Measurements from ENCODE around the gene PCDHA10.
"Not testable (repeated sequence)": the region's sequence is repeated elsewhere in the genome, so short reads cannot be mapped to it uniquely, and the experiment has no call there.

Gene PCDHA10

DNA sequence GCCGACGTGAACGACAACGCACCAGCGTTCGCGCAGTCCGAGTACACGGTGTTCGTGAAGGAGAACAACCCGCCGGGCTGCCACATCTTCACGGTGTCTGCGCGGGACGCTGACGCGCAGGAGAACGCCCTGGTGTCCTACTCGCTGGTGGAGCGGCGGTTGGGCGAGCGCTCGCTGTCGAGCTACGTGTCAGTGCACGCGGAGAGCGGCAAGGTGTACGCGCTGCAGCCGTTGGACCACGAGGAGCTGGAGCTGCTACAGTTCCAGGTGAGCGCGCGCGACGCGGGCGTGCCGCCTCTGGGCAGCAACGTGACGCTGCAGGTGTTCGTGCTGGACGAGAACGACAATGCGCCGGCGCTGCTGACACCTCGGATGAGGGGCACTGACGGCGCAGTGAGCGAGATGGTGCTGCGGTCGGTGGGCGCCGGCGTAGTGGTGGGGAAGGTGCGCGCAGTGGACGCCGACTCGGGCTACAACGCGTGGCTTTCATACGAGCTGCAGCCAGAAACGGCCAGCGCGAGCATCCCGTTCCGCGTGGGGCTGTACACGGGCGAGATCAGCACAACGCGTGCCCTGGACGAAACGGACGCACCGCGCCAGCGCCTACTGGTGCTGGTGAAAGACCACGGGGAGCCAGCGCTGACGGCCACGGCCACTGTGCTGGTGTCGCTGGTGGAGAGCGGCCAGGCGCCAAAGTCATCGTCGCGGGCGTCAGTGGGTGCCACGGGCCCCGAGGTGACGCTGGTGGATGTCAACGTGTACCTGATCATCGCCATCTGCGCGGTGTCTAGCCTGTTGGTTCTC is 5.7 kb upstream of the PCDHA10 start:
- not testable (repeated sequence) for H3K27ac ChIP-seq (ENCODE audit: low read length); H3K27me3 ChIP-seq (ENCODE audit: low read depth, low read length); H3K4me1 ChIP-seq (ENCODE audit: control insufficient read depth in 1 of 2, insufficient read depth in 2 of 2, low read length in 2 of 2); H3K4me3 ChIP-seq (ENCODE audit: low read depth in 1 of 2, low read length in 2 of 2); H3K36me3 ChIP-seq (ENCODE audit: control insufficient read depth in 1 of 2, insufficient read depth in 2 of 2, low read length in 2 of 2); H3K9me3 ChIP-seq (ENCODE audit: control insufficient read depth in 1 of 2, low read length in 2 of 2)

DNA sequence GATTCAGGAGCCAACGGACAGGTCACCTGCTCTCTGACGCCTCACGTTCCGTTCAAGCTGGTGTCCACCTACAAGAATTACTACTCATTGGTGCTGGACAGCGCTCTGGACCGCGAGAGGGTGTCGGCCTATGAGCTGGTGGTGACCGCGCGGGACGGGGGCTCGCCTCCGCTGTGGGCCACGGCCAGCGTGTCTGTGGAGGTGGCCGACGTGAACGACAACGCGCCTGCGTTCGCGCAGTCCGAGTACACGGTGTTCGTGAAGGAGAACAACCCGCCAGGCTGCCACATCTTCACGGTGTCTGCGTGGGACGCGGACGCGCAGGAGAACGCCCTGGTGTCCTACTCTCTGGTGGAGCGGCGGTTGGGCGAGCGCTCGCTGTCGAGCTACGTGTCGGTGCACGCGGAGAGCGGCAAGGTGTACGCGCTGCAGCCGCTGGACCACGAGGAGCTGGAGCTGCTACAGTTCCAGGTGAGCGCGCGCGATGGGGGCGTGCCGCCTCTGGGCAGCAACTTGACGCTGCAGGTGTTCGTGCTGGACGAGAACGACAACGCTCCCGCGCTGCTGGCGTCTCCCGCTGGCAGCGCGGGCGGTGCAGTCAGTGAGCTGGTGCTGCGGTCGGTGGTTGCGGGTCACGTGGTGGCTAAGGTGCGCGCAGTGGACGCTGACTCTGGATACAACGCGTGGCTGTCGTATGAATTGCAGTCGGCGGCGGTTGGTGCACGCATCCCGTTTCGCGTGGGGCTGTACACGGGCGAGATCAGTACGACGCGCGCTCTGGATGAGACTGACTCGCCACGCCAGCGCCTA is 1.7 kb downstream of the PCDHA10 start:
- H3K27ac ChIP-seq (ENCODE audit: low read length) = no peak overlapping the region
- no peaks in the 10 kb centered on the region for H3K27me3 ChIP-seq (ENCODE audit: low read depth, low read length)
- no peak overlapping the region for H3K4me3 ChIP-seq (ENCODE audit: low read depth in 1 of 2, low read length in 2 of 2)
- peaks cover 5 to 16% of the 10 kb centered on the region in 2 donors for H3K9me3 ChIP-seq (ENCODE audit: control insufficient read depth in 1 of 2, low read length in 2 of 2)
- no peaks in the 10 kb centered on the region for H3K4me1 ChIP-seq (ENCODE audit: control insufficient read depth in 1 of 2, insufficient read depth in 2 of 2, low read length in 2 of 2)
- H3K36me3 ChIP-seq (ENCODE audit: control insufficient read depth in 1 of 2, insufficient read depth in 2 of 2, low read length in 2 of 2) = no peaks in the 10 kb centered on the region

DNA sequence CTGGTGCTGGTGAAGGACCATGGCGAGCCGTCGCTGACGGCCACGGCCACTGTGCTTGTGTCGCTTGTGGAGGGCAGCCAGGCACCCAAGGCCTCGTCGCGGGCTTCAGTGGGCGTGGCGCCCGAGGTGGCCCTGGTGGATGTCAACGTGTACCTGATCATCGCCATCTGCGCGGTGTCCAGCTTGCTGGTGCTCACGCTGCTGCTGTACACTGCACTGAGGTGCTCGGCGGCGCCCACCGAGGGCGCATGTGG is 2.2 kb downstream of the PCDHA10 start:
- no peaks in the 10 kb centered on the region for H3K4me1 ChIP-seq (ENCODE audit: control insufficient read depth in 1 of 2, insufficient read depth in 2 of 2, low read length in 2 of 2)
- peaks cover 5 to 21% of the 10 kb centered on the region in 2 donors for H3K9me3 ChIP-seq (ENCODE audit: control insufficient read depth in 1 of 2, low read length in 2 of 2)
- no peak overlapping the region for H3K4me3 ChIP-seq (ENCODE audit: low read depth in 1 of 2, low read length in 2 of 2)
- H3K27ac ChIP-seq (ENCODE audit: low read length) = no peak overlapping the region
- H3K36me3 ChIP-seq (ENCODE audit: control insufficient read depth in 1 of 2, insufficient read depth in 2 of 2, low read length in 2 of 2) = no peaks in the 10 kb centered on the region
- H3K27me3 ChIP-seq (ENCODE audit: low read depth, low read length) = no peaks in the 10 kb centered on the region

DNA sequence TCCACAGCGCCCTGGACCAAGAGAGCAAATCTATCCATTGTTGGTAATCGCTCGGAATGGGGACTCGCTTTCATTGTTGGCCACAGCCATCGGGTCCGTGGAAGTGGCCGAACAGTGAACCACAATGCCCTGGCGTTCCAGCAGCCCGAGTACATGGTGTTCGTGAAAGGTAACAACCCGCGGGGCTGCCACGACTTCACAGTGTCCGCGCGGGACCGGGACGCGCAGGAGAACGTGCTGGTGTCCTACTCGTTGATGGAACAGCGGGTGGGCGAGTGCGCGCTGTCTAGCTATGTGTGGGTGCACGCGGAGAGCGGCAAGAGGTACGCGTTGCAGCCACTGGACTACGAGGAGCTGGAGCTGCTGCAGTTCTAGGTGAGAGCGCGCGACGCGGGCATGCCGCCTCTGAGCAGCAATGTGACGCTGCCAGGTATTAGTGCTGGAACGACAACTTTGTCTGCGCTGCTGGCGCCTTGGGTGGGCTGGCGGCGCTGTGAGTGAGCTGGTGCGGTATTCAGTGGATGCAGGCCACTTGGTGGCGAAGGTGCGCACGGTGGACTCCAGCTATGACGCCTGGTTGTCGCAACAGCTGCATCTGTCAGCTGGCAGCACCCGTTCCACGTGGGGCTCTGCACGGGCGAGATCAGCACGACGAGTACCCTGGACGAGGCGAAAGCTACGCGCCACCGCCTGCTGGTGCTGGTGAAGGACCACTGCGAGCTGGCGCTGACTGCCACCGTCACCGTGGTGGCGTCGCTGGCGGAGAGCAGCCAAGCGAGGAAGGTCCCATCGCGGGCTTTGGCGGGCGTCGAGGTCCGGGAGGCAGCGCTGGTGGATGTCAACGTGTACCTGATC is 7.0 kb downstream of the PCDHA10 start:
- H3K36me3 ChIP-seq (ENCODE audit: control insufficient read depth in 1 of 2, insufficient read depth in 2 of 2, low read length in 2 of 2) = no peaks in the 10 kb centered on the region
- no peaks in the 10 kb centered on the region for H3K4me1 ChIP-seq (ENCODE audit: control insufficient read depth in 1 of 2, insufficient read depth in 2 of 2, low read length in 2 of 2)
- no peak overlapping the region for H3K27ac ChIP-seq (ENCODE audit: low read length)
- H3K9me3 ChIP-seq (ENCODE audit: control insufficient read depth in 1 of 2, low read length in 2 of 2) = peaks cover 0 to 26% of the 10 kb centered on the region in 2 donors
- no peak overlapping the region for H3K4me3 ChIP-seq (ENCODE audit: low read depth in 1 of 2, low read length in 2 of 2)
- no peaks in the 10 kb centered on the region for H3K27me3 ChIP-seq (ENCODE audit: low read depth, low read length)

DNA sequence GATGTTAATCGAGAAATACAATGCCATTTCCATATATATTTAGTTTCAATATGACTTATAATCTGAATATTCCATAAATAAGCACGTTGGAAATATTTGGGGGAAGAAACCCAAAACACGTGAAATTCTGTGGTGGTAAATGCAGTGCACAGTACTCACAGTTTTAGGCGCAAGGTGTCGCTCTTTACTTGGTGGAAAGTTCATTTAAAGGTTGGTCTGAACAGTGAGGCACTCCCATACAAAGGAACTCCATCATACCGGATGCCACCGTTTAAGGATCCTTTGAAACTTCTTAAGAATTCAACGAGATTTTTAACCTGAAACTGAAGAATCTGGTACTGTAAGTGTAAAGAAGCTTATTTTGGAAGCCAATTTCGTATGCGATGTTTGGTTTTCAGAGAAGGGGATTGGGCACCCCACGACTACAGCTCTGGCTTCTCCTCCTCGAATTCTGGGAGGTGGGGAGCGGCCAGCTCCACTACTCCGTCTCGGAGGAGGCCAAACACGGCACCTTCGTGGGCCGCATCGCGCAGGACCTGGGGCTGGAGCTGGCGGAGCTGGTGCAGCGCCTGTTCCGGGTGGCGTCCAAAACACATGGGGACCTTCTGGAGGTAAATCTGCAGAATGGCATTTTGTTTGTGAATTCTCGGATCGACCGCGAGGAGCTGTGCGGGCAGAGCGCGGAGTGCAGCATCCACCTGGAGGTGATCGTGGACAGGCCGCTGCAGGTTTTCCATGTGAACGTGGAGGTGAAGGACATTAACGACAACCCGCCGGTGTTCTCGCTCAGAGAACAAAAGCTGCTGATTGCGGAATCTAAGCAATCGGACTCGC is 13.2 kb downstream of the PCDHA10 start, which contains the start of gene PCDHA11:
Gene PCDHA11, plus strand, starts transcription at position 237 of the 834 bp plus-strand sequence. Its CDS starts 147 bp downstream, at position 384.
- peaks cover 0 to 26% of the 10 kb centered on the region in 2 donors for H3K9me3 ChIP-seq (ENCODE audit: control insufficient read depth in 1 of 2, low read length in 2 of 2)
- peak within 1 kb of the TSS in 1 of 2 donors; percentile 56 for H3K4me3 ChIP-seq (ENCODE audit: low read depth in 1 of 2, low read length in 2 of 2)
- H3K27me3 ChIP-seq (ENCODE audit: low read depth, low read length) = no peaks in the 10 kb centered on the region
- no peak within 1 kb of the TSS for H3K27ac ChIP-seq (ENCODE audit: low read length)
- H3K36me3 ChIP-seq (ENCODE audit: control insufficient read depth in 1 of 2, insufficient read depth in 2 of 2, low read length in 2 of 2) = no peaks in the 10 kb centered on the region
- H3K4me1 ChIP-seq (ENCODE audit: control insufficient read depth in 1 of 2, insufficient read depth in 2 of 2, low read length in 2 of 2) = no peaks in the 10 kb centered on the region

DNA sequence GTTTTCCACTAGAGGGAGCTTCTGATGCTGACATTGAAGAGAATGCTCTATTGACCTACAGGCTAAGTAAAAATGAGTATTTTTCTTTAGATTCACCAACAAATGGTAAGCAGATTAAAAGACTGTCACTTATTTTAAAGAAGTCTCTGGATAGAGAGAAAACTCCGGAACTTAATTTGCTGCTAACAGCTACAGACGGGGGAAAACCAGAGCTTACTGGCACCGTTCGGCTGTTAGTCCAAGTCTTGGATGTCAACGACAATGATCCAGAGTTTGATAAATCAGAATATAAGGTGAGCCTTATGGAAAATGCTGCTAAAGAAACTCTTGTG is 13.8 kb downstream of the PCDHA10 start:
- H3K27ac ChIP-seq (ENCODE audit: low read length) = no peak overlapping the region
- no peaks in the 10 kb centered on the region for H3K27me3 ChIP-seq (ENCODE audit: low read depth, low read length)
- H3K36me3 ChIP-seq (ENCODE audit: control insufficient read depth in 1 of 2, insufficient read depth in 2 of 2, low read length in 2 of 2) = no peaks in the 10 kb centered on the region
- H3K4me3 ChIP-seq (ENCODE audit: low read depth in 1 of 2, low read length in 2 of 2) = peak overlapping the region in 1 of 2 donors; percentile 56
- peaks cover 0 to 26% of the 10 kb centered on the region in 2 donors for H3K9me3 ChIP-seq (ENCODE audit: control insufficient read depth in 1 of 2, low read length in 2 of 2)
- no peaks in the 10 kb centered on the region for H3K4me1 ChIP-seq (ENCODE audit: control insufficient read depth in 1 of 2, insufficient read depth in 2 of 2, low read length in 2 of 2)

DNA sequence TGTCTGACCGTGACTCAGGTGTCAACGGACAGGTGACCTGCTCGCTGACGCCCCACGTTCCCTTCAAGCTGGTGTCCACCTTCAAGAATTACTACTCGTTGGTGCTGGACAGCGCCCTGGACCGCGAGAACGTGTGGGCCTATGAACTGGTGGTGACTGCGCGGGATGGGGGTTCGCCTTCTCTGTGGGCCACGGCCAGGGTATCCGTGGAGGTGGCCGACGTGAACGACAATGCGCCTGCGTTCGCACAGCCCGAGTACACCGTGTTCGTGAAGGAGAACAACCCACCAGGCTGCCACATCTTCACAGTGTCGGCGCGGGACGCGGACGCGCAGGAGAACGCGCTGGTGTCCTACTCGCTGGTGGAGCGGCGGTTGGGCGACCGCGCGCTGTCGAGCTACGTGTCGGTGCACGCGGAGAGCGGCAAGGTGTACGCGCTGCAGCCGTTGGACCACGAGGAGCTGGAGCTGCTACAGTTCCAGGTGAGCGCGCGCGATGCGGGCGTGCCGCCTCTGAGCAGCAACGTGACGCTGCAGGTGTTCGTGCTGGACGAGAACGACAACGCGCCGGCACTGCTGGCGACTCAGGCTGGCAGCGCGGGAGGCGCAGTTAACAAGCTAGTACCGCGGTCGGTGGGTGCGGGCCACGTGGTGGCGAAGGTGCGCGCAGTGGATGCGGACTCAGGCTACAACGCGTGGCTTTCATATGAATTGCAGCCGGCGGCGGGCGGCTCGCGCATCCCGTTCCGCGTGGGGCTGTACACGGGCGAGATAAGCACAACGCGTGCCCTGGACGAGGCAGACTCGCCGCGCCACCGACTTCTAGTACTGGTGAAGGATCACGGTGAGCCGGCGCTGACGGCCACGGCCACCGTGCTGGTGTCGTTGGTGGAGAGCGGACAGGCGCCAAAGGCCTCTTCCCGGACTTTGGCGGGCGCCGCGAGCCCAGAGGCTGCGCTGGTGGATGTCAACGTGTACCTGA is 14.8 kb downstream of the PCDHA10 start:
- no peaks in the 10 kb centered on the region for H3K4me1 ChIP-seq (ENCODE audit: control insufficient read depth in 1 of 2, insufficient read depth in 2 of 2, low read length in 2 of 2)
- peak overlapping the region in 1 of 2 donors; percentile 25 for H3K4me3 ChIP-seq (ENCODE audit: low read depth in 1 of 2, low read length in 2 of 2)
- H3K27me3 ChIP-seq (ENCODE audit: low read depth, low read length) = no peaks in the 10 kb centered on the region
- no peaks in the 10 kb centered on the region for H3K36me3 ChIP-seq (ENCODE audit: control insufficient read depth in 1 of 2, insufficient read depth in 2 of 2, low read length in 2 of 2)
- no peak overlapping the region for H3K27ac ChIP-seq (ENCODE audit: low read length)
- peaks cover 0 to 32% of the 10 kb centered on the region in 2 donors for H3K9me3 ChIP-seq (ENCODE audit: control insufficient read depth in 1 of 2, low read length in 2 of 2)

DNA sequence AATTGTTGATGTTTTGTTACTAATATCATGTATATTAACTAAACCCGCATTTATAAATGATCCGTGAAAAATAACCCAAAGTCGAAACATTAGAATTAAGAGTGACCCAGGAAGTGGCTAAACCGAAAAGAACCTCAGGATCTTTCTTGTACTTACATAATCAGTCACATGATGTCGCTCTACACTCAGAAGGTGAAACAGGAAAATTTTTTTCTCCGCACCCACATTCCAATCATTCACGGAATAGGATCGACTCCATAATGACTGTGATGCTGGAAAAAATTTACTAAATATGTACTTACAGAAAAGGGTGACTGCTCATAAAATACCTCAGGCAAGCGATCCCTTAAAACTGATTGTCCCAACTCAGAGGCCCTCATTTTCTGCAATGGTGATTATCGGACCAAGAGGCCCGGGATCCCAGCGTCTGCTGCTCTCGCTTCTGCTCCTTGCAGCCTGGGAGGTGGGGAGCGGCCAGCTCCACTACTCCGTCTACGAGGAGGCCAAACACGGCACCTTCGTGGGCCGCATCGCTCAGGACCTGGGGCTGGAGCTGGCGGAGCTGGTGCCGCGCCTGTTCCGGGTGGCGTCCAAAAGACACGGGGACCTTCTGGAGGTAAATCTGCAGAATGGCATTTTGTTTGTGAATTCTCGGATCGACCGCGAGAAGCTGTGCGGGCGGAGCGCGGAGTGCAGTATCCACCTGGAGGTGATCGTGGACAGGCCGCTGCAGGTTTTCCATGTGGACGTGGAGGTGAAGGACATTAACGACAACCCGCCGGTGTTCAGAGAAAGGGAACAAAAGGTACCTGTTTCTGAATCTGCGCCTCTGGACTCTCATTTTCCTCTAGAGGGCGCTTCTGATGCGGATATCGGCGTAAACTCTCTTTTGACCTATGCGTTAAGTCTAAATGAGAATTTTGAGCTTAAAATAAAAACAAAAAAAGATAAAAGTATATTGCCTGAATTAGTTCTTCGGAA is 19.7 kb downstream of the PCDHA10 start, which contains the start of gene PCDHA12:
Gene PCDHA12, plus strand, starts transcription at position 224 of the 981 bp plus-strand sequence. Its CDS starts 165 bp downstream, at position 389.
- H3K9me3 ChIP-seq (ENCODE audit: control insufficient read depth in 1 of 2, low read length in 2 of 2) = peaks cover 7 to 33% of the 10 kb centered on the region in 2 donors
- no peaks in the 10 kb centered on the region for H3K27me3 ChIP-seq (ENCODE audit: low read depth, low read length)
- no peaks in the 10 kb centered on the region for H3K36me3 ChIP-seq (ENCODE audit: control insufficient read depth in 1 of 2, insufficient read depth in 2 of 2, low read length in 2 of 2)
- no peaks in the 10 kb centered on the region for H3K4me1 ChIP-seq (ENCODE audit: control insufficient read depth in 1 of 2, insufficient read depth in 2 of 2, low read length in 2 of 2)
- H3K27ac ChIP-seq (ENCODE audit: low read length) = no peak within 1 kb of the TSS
- peak within 1 kb of the TSS in 1 of 2 donors; percentile 32 for H3K4me3 ChIP-seq (ENCODE audit: low read depth in 1 of 2, low read length in 2 of 2)

DNA sequence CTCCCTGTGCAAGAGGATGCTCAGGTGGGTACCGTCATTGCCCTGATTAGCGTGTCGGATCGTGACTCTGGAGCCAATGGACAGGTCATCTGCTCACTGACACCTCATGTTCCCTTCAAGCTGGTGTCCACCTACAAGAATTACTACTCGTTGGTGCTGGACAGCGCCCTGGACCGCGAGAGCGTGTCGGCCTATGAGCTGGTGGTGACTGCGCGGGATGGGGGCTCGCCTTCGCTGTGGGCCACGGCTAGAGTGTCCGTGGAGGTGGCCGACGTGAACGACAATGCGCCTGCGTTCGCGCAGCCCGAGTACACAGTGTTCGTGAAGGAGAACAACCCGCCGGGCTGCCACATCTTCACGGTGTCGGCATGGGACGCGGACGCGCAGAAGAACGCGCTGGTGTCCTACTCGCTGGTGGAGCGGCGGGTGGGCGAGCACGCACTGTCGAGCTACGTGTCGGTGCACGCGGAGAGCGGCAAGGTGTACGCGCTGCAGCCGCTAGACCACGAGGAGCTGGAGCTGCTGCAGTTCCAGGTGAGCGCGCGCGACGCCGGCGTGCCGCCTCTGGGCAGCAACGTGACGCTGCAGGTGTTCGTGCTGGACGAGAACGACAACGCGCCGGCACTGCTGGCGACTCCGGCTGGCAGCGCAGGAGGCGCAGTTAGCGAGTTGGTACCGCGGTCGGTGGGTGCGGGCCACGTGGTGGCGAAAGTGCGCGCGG is 21.0 kb downstream of the PCDHA10 start:
- not testable (repeated sequence) for H3K4me1 ChIP-seq (ENCODE audit: control insufficient read depth in 1 of 2, insufficient read depth in 2 of 2, low read length in 2 of 2)
- H3K9me3 ChIP-seq (ENCODE audit: control insufficient read depth in 1 of 2, low read length in 2 of 2) = peaks cover 7 to 26% of the 10 kb centered on the region in 2 donors

More for the DNA sequence above, 21.0 kb downstream of the PCDHA10 start:
- H3K27ac ChIP-seq (ENCODE audit: low read length); H3K27me3 ChIP-seq (ENCODE audit: low read depth, low read length); H3K36me3 ChIP-seq (ENCODE audit: control insufficient read depth in 1 of 2, insufficient read depth in 2 of 2, low read length in 2 of 2): not testable (repeated sequence)
- H3K4me3 ChIP-seq (ENCODE audit: low read depth in 1 of 2, low read length in 2 of 2) = peak overlapping the region in 1 of 2 donors; percentile 30

Data from muscle layer of duodenum (tissue), 2 donors.